HG02623 (cell line): ENCODE results near the gene MAFG.
A peak's percentile ranks its signal among the peaks of the same experiment; 100 is the strongest.

Source experiments
- ATAC-seq: cut with Tn5 transposase; IDR thresholded peaks from one replicate; pipeline ENCODE4 v1.9.1; 2021; ENCODE audit warnings: moderate library complexity; ENCODE audit not compliant: unreplicated experiment

Gene MAFG

GRCh38 chr17:81899514-81900166 lies 27.9 kb downstream of the MAFG start:
- no peak for ATAC-seq

- ATAC-seq = no peak
Observed at GRCh38 chr17:81898885-81899284, 28.6 kb downstream of the MAFG start.

- no peak for ATAC-seq
Observed at GRCh38 chr17:81898029-81898866, 29.3 kb downstream of the MAFG start.

- no peak for ATAC-seq
Observed at GRCh38 chr17:81895400-81895799, 32.1 kb downstream of the MAFG start.

- peak; percentile 15 for ATAC-seq
Observed at GRCh38 chr17:81891303-81891552, 36.3 kb downstream of the MAFG start.

GRCh38 chr17:81890447-81891302 lies 36.9 kb downstream of the MAFG start:
- peak; percentile 15 for ATAC-seq

- ATAC-seq = no peak
Observed at GRCh38 chr17:81889602-81890001, 37.9 kb downstream of the MAFG start.

- ATAC-seq = no peak
Observed at GRCh38 chr17:81888988-81889595, 38.4 kb downstream of the MAFG start.

GRCh38 chr17:81888105-81888987 lies 39.2 kb downstream of the MAFG start:
- no peak for ATAC-seq

- no peak for ATAC-seq
Observed at GRCh38 chr17:81885869-81886548, 41.5 kb downstream of the MAFG start.

- no peak for ATAC-seq
Observed at GRCh38 chr17:81885454-81885853, 42.1 kb downstream of the MAFG start.

- no peak for ATAC-seq
Observed at GRCh38 chr17:81884968-81885367, 42.6 kb downstream of the MAFG start.

- no peak for ATAC-seq
Observed at GRCh38 chr17:81884520-81884919, 43.0 kb downstream of the MAFG start.

- ATAC-seq = no peak
Observed at GRCh38 chr17:81879121-81879520, 48.4 kb downstream of the MAFG start.

GRCh38 chr17:81878294-81878693 lies 49.2 kb downstream of the MAFG start:
- ATAC-seq = no peak

- no peak for ATAC-seq
Observed at GRCh38 chr17:81877569-81877968, 50.0 kb downstream of the MAFG start.

GRCh38 chr17:81871387-81872230 lies 55.9 kb downstream of the MAFG start:
- peak; percentile 57 for ATAC-seq

- peak; percentile 9 for ATAC-seq
Observed at GRCh38 chr17:81870981-81871386, 56.6 kb downstream of the MAFG start, which contains the start of gene ARHGDIA. TSS of gene ARHGDIA (minus strand) at chr17:81871337. CDS start at chr17:81869930, 1,407 bp downstream.
